Neural progenitor cell (in vitro differentiated cells): ENCODE data around the gene CRYGS. TPM values are rescaled to one million over a fixed set of nuclear protein-coding genes. Genes with fewer than 3 reads are reported as not detected.
"Not testable (repeated sequence)": the region's sequence is repeated elsewhere in the genome, so short reads cannot be mapped to it uniquely, and the experiment has no call there.

Experiments
- DNase-seq: peaks from one replicate; pipeline ENCODE4 v3.0.0-alpha.2; 2016; ENCODE audit warnings: low spot score
- H2AFZ ChIP-seq: fragments of 200-600 bp; sonication (generic); replicated peaks from 2 replicates; pipeline ENCODE4 v1.6.1; 2016; ENCODE audit warnings: antibody characterized with exemption
- H3F3A ChIP-seq: fragments of 200-600 bp; sonication (generic); 2 replicates; pipeline ENCODE4 v1.6.1; 2016; ENCODE audit warnings: antibody characterized with exemption, low read depth
- H3K27ac ChIP-seq: fragments of 200-600 bp; sonication (generic); 2 replicates; pipeline ENCODE4 v1.5.1; 2016; ENCODE audit warnings: mild to moderate bottlenecking
- H3K27me3 ChIP-seq: fragments of 200-600 bp; sonication (generic); 2 replicates; pipeline ENCODE4 v1.6.1; 2016; ENCODE audit warnings: mild to moderate bottlenecking, moderate library complexity
- H3K36me3 ChIP-seq: fragments of 200-600 bp; sonication (generic); 2 replicates; pipeline ENCODE4 v1.5.1; 2016
- H3K4me1 ChIP-seq: fragments of 200-600 bp; sonication (generic); 2 replicates; pipeline ENCODE4 v1.6.1; 2016; ENCODE audit warnings: mixed run types
- H3K4me2 ChIP-seq: fragments of 200-600 bp; sonication (generic); 2 replicates; pipeline ENCODE4 v1.6.1; 2016
- H3K4me3 ChIP-seq: fragments of 200-600 bp; sonication (generic); 2 replicates; pipeline ENCODE4 v1.5.1; 2016
- H3K79me2 ChIP-seq: fragments of 200-600 bp; sonication (generic); 2 replicates; pipeline ENCODE4 v1.6.1; 2016; ENCODE audit warnings: low read depth
- H3K9ac ChIP-seq: fragments of 200-600 bp; sonication (generic); 2 replicates; pipeline ENCODE4 v1.6.1; 2016
- H3K9me3 ChIP-seq: fragments of 200-600 bp; sonication (generic); 2 replicates; pipeline ENCODE4 v1.5.1; 2016; ENCODE audit warnings: low read depth
- H4K20me1 ChIP-seq: fragments of 200-600 bp; sonication (generic); 2 replicates; pipeline ENCODE4 v1.6.1; 2016; ENCODE audit warnings: low read depth
- H3K27ac Mint-ChIP-seq: 3 replicates; pipeline ENCODE4 v1.8.0; 2021; ENCODE audit warnings: mixed read lengths
- H3K27me3 Mint-ChIP-seq: 2 replicates; pipeline ENCODE4 v1.8.0; 2022; ENCODE audit warnings: low read depth, mild to moderate bottlenecking, inconsistent platforms, moderate library complexity, mixed read lengths; ENCODE audit not compliant: insufficient read depth
- H3K36me3 Mint-ChIP-seq: 3 replicates; pipeline ENCODE4 v1.8.0; 2021; ENCODE audit warnings: mixed read lengths
- H3K4me1 Mint-ChIP-seq: 3 replicates; pipeline ENCODE4 v1.8.0; 2021; ENCODE audit warnings: mixed read lengths
- H3K4me3 Mint-ChIP-seq: 3 replicates; pipeline ENCODE4 v1.8.0; 2021; ENCODE audit warnings: mild to moderate bottlenecking, moderate library complexity, mixed read lengths
- H3K9me3 Mint-ChIP-seq: 3 replicates; pipeline ENCODE4 v1.8.0; 2020; ENCODE audit warnings: mixed read lengths
- CTCF ChIP-seq: fragments of 200-600 bp; sonication (generic); IDR thresholded peaks from 2 replicates; pipeline ENCODE4 v1.5.1; 2017; ENCODE audit warnings: antibody characterized with exemption, mild to moderate bottlenecking
- EZH2 ChIP-seq: fragments of 200-600 bp; sonication (generic); IDR thresholded peaks from 2 replicates; pipeline ENCODE4 v1.6.1; 2017; ENCODE audit warnings: antibody characterized with exemption, mild to moderate bottlenecking, moderate library complexity
- EZH2phosphoT487 ChIP-seq: fragments of 200-600 bp; sonication (generic); IDR thresholded peaks from 2 replicates; pipeline ENCODE4 v1.6.1; 2017; ENCODE audit warnings: antibody characterized with exemption
- total RNA-seq: library from RNA; depleted of rRNA; stranded (reverse); fragments of >200 nt; gene quantifications from 2 replicates; pipeline ENCODE4 v1.2.3, GENCODE V29; 2015; ENCODE audit warnings: low replicate concordance

The CRYGS gene
- total RNA-seq, 1 donor from 2014 or later: 1.1 TPM

DNA sequence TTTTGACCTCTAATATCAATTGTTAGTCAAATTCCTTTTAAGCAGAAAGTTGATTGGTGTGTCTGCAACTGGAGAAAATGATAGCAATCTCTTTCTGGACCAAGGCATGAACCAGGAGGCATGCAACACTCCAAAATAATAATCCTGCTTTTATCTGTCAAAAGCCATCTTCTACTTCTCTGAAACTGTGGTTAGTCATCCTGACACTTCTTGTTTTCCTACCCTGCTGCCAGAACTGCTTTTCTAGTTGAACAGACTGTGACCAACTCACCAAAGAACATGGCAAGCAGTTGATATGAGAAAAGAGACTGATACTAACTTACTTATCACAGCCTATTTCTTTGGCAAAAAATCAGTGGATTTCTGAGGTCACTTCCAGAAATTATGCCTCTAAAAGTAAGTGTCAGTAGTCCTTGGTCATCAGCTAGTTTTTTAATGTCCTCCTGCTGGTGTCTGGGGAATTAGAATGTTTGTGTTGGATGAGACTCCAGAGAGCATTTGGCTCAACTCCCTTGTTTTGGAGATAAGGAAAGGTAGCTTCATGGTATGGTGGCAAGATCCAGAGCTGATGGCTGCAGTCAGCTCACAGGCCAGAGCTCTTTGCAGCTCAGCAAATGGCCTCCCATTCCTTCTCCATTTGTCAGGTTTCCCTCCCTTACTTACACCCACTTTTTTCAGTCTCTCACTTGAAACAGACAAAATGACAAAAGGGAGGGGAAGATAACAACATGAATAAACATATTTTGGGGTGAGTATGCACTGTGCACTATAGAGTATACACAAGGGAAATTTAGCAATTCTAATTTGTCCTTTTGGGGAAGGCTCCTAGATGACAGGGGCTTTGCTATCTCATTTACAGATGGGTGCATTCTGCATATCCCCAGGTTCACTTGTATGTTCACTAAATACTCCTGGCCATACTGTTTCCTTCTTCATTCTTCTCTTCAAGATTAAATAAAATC, 7.0 kb downstream of the CRYGS start:
- Histone ChIP-seq H3K9me3 (no peaks in the 10 kb centered on the region), H3K4me1 (peaks cover 32% of the 10 kb centered on the region), H3K36me3 (no peaks in the 10 kb centered on the region), H3K9ac (no peak overlapping the region), H3K79me2 (no peaks in the 10 kb centered on the region), H2AFZ (no peak overlapping the region), H3K27me3 (no peaks in the 10 kb centered on the region), H3K27ac (no peak overlapping the region), H4K20me1 (no peaks in the 10 kb centered on the region), H3F3A (peaks cover 14% of the 10 kb centered on the region), H3K4me2 (no peak overlapping the region), H3K4me3 (no peak overlapping the region)
- no peak for TF ChIP-seq EZH2
- Mint-ChIP-seq H3K36me3 (no peaks in the 10 kb centered on the region), H3K9me3 (no peaks in the 10 kb centered on the region), H3K27me3 (peaks cover 5% of the 10 kb centered on the region), H3K4me3 (no peak overlapping the region), H3K27ac (no peak overlapping the region), H3K4me1 (peaks cover 76% of the 10 kb centered on the region)
- DNase-seq: no peak

DNA sequence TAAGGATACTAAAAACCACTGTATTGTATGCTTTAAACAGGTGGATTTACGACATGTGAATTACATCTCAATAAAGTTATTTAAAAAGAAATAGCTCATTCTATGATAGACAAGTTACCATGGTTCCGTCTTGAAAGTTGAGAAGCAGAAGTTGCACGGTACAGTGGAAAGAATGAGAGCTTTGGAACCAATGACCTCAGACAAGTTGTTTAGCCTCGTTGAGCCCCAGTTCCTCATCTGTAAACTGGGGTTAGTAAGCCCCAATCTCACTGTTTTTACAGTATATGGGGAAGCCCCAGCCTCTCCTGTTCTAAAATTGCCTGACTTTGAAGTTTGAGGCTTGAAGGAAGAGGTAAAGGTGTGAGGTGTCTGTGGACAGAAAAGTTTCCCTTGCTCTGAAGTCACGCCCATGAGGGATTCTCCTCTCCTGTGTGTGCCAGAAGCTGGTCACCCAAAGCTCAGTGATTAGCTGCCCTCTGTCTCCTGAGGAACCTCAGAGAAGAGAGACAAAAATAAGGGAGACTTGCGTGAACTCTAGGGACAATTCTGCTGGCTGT, 10.0 kb downstream of the CRYGS start:
- no peaks in the 10 kb centered on the region for H3K9me3 ChIP-seq
- TF ChIP-seq EZH2 (no peak), CTCF (no peak), EZH2phosphoT487 (no peak)
- no peaks in the 10 kb centered on the region for H3K36me3 ChIP-seq
- no peak overlapping the region for H3K4me3 ChIP-seq
- peaks cover 33% of the 10 kb centered on the region for H3F3A ChIP-seq
- H3K27me3 ChIP-seq: no peaks in the 10 kb centered on the region
- peak overlapping the region; percentile 79 for H3K27ac Mint-ChIP-seq
- H2AFZ ChIP-seq: no peak overlapping the region
- H4K20me1 ChIP-seq: no peaks in the 10 kb centered on the region
- H3K9ac ChIP-seq: no peak overlapping the region
- no peak for DNase-seq
- H3K27me3 Mint-ChIP-seq: peaks cover 13% of the 10 kb centered on the region
- H3K4me2 ChIP-seq: no peak overlapping the region
- H3K36me3 Mint-ChIP-seq: no peaks in the 10 kb centered on the region
- H3K9me3 Mint-ChIP-seq: no peaks in the 10 kb centered on the region
- peaks cover 77% of the 10 kb centered on the region for H3K4me1 Mint-ChIP-seq
- no peaks in the 10 kb centered on the region for H3K79me2 ChIP-seq
- H3K27ac ChIP-seq: no peak overlapping the region
- H3K4me1 ChIP-seq: peaks cover 50% of the 10 kb centered on the region
- H3K4me3 Mint-ChIP-seq: peak overlapping the region; percentile 14

- TF ChIP-seq EZH2 (no peak), EZH2phosphoT487 (no peak), CTCF (no peak)
- Histone ChIP-seq H3K79me2 (no peaks in the 10 kb centered on the region), H3K9ac (no peak overlapping the region), H3K4me1 (peaks cover 52% of the 10 kb centered on the region), H3K4me3 (no peak overlapping the region), H3F3A (peaks cover 33% of the 10 kb centered on the region), H3K9me3 (no peaks in the 10 kb centered on the region), H3K4me2 (peak overlapping the region; percentile 65), H3K27ac (peak overlapping the region; percentile 4), H3K27me3 (no peaks in the 10 kb centered on the region), H4K20me1 (no peaks in the 10 kb centered on the region), H3K36me3 (no peaks in the 10 kb centered on the region), H2AFZ (no peak overlapping the region)
- Mint-ChIP-seq H3K4me1 (peaks cover 83% of the 10 kb centered on the region), H3K9me3 (peaks cover 12% of the 10 kb centered on the region), H3K27ac (peak overlapping the region; percentile 87), H3K27me3 (peaks cover 16% of the 10 kb centered on the region), H3K36me3 (peaks cover 3% of the 10 kb centered on the region), H3K4me3 (peak overlapping the region; percentile 80)
- peak; percentile 93 for DNase-seq
These were observed 11.5 kb downstream of the CRYGS start for GRCh38 chr3:186532598-186533072.

- H3K4me3 Mint-ChIP-seq: peak overlapping the region; percentile 19
- H3K4me3 ChIP-seq, H3K36me3 Mint-ChIP-seq, H3K9me3 ChIP-seq, H3K79me2 ChIP-seq, H2AFZ ChIP-seq, H3K27ac ChIP-seq, H4K20me1 ChIP-seq, DNase-seq, H3K9ac ChIP-seq, H3K27me3 ChIP-seq, H3K36me3 ChIP-seq: not testable (repeated sequence)
- peaks cover 52% of the 10 kb centered on the region for H3K4me1 ChIP-seq
- peak overlapping the region; percentile 65 for H3K4me2 ChIP-seq
- peak overlapping the region; percentile 87 for H3K27ac Mint-ChIP-seq
- H3K27me3 Mint-ChIP-seq: peaks cover 16% of the 10 kb centered on the region
- H3K4me1 Mint-ChIP-seq: peaks cover 75% of the 10 kb centered on the region
- H3K9me3 Mint-ChIP-seq: peaks cover 18% of the 10 kb centered on the region
- peaks cover 33% of the 10 kb centered on the region for H3F3A ChIP-seq
These were observed 12.5 kb downstream of the CRYGS start for GRCh38 chr3:186531694-186532093.
